HK-2 (cell line): ENCODE data around the gene DDX49.
"Not testable (repeated sequence)": the region's sequence is repeated elsewhere in the genome, so short reads cannot be mapped to it uniquely, and the experiment has no call there.

Experiments used
- DNase-seq: peaks from one replicate; pipeline ENCODE4 v3.0.0-alpha.2; 2018; ENCODE audit not compliant: unreplicated experiment

DDX49 gene

DNA sequence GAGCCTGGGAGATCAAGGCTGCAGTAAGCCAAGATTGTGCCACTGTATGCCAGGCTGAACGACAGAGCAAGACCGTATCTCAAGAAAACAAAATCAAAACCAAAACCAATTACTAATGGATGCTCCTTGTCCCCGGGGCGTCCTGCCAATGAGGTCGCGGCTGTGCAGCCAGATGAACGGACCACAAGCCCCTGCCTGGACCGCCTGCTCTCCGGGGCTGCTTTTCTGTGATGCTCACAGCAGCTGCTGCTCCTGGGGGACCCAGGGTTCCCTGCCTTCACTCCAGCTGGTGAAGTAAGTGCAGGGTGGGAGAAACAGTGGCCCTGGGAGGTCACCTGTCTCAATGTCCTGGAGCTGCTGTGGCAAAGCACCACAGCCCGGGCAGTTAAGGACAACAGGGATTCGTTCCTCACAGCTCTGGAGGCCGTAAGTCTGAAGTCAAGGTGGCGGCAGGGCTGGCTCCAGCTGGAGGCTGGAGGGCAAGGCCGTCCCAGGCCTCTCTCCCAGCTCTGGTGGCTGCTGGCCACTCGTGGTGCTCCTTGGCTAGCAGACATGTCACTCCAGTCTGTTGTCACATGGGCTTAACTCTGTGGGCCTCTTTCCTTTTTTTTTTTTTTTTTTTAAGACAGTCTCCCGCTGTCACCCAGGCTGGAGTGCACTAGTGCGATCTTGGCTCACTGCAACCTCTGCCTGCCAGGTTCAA is 10.4 kb upstream of the DDX49 start:
- no peak for DNase-seq

DNA sequence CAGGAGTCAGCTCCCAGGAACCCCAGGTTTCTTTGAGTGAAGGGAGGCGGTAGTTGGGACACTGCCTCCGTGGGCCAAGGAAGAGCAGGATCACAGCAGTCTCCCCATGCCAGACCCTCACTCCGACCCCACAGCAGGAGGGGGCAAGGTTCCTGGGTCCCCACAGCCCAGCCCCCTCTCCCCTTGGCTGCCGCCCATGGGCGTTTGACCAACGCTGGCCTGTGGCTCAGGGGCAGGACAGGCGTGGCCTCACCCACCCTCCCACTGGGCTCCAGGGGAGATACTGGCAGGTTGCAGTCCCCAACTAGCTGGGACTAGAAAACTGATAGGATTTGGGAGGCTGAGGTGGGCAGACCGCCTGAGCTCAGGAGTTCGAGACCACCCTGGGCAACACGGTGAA is 9.5 kb upstream of the DDX49 start:
- DNase-seq: no peak

DNA sequence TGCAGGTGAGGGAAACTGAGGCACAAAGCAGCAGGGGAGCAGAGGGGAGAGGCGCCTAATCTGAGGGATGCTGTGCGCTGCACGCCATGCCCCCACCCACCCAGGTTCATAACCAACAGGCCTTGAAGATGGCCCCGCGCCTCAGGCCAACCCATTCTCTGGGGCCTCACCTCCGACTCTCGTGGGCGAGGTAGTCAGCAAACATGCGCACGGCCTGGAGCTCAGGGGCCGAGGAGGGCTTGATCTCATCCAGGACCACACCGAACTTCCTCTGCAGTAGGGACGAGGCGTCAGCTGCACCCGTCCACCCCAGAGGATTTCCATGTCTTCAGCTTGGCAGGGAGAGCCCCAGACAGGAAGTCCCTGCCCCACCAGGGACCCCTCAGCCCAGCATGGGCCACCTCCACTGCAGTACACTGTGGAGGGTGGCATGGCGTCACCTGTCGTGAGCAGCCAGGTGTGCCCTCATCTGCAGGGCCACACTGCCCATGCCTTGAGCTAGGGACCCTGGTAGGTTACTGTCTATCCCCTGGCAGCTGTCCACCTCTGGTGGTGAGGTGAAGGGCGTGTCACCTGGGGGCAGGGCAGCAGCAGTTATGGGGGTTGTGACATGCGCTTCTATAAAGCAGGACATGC is 8.6 kb upstream of the DDX49 start:
- no peak for DNase-seq

DNA sequence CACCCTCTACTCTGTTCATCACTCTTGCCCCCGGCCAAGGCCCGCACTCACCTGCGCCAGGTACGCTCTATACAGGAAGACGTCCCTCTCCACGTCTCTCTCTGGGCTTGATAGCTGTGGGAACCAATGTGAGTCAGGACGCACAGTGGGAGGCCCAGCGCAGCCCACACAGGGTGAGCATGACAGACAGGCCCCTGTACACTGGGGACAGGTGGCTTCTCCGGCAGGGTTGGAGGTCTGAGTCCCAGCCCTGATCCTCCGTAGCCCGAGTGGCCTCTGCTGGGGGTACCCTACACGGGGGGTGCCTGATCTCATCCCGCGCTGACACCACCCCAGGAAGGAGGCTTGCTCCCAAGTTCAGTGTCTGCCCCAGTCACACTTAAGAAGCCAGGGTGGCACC is 6.6 kb upstream of the DDX49 start:
- no peak for DNase-seq

DNA sequence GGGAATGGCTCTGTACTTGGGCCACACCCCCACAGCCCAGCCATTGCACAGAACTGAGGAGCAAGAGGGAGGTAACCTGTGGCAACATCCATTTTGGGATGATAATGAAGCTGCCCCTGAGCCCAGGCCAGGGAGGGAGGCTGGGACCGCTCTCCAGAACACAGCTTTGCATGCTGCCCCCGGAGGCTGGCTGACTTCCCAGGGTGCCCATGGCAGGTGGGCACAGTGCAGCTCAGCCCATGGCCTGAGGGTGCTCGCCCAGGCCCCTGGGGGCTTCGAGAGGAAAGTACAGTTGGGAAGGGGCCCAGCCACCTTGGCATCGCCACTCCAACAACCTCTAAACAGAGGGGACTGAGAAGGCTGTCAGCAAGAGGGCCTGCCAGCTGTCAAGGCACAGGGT is 6.0 kb upstream of the DDX49 start:
- no peak for DNase-seq

DNA sequence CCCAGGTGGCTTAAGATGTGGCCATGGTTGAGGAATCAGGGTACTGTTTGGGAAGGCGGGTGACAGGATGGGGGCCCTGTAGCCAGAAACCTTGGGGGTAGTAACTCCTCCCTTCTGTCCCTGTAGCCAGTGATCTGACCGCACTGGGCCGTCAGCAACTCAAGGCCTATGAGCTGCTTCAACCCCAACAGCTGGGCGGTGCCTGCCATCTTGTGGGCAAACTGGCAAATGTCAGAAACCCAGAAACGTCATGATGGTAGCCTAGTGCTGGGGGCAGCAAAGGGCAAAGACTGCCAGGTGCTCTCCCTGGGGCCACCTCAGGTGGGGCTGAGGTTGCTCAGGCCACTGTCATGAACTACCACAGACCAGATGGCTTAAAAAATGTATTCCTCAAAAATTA is 3.9 kb upstream of the DDX49 start:
- DNase-seq: no peak

DNA sequence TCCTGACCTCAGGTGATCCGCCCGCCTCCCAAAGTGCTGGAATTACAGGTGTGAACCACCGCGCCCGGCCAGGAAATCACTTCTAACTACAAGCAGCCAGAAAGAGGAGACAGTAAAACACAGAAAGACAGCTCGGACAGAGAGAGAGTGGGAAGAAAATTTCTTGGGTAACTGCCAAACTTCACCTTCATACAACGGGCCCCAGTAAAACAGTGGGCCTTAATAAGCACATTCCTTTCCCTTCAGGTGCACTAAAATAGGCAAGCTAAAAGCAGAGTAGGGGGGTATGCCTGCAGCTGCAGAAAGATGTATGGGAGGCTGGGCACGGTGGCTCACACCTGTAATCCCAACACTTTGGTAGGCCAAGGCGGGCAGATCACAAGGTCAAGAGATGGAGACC is 1.9 kb upstream of the DDX49 start:
- DNase-seq: not testable (repeated sequence)

DNA sequence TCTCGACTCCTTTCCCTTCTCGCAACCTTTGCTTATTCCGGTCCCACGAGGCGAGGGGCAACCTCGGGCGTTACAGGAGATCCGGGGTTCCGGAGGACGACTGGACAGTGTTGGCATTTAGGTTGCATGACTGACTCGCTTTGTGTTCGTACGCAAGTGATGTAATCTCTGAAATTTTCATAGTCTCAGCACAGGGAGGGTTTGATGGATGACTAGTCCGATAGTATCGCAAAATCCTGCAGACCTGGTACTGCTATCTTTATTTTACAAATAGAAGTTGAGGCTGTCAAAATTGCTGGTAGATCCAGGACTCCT is 342 bp downstream of the DDX49 start:
- no peak for DNase-seq

DNA sequence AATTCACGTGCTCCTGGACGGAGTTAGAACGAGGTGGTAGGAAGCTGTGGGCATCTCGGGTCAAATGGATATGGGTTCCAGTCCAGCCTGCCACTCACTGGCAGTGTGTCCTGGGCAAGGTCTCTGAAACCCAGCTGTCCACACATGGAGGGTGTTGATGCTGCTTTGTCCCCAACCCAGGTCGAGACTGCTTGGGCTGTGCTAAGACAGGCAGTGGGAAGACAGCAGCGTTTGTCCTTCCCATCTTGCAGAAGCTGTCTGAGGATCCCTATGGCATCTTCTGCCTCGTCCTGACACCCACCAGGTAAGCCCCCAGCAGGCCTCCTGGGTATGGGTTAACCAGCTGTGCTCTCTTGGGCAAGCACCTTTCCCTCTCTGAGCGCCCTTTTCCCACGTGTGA is 885 bp downstream of the DDX49 start:
- no peak for DNase-seq

DNA sequence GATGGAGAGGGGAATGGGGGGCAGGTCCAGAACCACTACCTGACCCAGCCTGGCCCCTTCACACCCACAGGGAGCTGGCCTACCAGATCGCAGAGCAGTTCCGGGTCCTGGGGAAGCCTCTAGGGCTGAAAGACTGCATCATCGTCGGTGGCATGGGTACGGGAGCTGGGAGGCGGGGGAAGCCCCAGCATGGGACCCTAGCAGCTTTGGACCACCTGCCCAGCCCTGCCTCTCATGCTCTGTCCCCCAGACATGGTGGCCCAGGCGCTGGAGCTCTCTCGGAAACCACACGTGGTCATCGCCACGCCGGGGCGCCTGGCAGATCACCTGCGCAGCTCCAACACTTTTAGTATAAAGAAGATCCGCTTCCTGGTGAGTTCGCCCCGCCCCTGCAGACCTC is 2.1 kb downstream of the DDX49 start:
- DNase-seq: no peak

DNA sequence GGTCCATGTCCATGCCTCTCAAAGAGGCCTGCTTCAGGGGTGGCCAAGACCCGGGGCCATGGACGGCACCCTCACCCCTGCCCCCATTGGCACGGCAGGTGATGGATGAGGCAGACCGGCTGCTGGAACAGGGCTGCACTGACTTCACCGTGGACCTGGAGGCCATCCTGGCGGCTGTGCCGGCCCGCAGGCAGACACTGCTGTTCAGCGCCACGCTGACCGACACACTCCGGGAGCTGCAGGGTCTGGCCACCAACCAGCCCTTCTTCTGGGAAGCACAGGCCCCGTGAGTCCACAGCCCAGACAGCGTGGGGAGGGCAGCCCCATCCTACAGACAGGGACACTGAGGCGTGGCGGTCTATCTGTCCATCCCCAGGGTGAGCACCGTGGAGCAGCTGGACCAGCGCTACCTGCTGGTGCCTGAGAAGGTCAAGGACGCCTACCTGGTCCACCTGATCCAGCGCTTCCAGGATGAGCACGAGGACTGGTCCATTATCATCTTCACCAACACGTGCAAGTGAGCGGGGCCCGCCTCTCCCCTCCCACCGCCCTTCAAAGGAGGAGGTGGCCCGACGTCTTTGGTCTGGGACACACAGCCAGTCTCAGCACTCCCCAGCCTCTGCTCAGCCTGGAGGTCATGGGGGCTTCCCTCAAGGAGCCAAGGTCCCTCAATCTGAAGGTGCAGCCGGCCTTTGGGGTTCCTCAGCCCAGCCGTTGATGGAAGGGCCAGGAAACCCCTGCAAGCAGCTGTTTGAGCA is 2.9 kb downstream of the DDX49 start:
- no peak for DNase-seq

DNA sequence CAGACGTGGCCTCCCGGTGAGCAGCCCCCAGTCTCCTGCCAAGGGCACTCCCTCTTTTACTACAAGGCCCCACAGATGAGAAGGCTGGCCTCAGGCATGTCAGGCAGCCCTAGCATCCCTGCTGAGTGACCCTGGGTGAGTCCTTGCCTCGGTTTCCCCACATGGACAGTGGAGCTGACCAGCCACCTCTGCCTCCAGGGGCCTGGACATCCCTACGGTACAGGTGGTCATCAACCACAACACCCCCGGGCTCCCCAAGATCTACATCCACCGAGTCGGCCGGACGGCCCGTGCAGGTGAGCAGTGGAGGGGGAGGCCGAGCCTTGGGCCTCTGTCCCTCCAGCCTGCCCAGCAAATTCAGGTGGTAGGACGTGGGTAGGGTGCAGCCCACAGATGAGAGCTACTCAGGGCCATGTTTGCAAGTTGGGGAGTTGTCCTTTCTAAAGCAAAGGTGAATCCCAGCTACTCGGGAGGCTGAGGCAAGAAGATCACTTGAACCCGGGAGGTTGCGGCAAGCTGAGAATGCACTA is 5.2 kb downstream of the DDX49 start:
- DNase-seq: no peak

DNA sequence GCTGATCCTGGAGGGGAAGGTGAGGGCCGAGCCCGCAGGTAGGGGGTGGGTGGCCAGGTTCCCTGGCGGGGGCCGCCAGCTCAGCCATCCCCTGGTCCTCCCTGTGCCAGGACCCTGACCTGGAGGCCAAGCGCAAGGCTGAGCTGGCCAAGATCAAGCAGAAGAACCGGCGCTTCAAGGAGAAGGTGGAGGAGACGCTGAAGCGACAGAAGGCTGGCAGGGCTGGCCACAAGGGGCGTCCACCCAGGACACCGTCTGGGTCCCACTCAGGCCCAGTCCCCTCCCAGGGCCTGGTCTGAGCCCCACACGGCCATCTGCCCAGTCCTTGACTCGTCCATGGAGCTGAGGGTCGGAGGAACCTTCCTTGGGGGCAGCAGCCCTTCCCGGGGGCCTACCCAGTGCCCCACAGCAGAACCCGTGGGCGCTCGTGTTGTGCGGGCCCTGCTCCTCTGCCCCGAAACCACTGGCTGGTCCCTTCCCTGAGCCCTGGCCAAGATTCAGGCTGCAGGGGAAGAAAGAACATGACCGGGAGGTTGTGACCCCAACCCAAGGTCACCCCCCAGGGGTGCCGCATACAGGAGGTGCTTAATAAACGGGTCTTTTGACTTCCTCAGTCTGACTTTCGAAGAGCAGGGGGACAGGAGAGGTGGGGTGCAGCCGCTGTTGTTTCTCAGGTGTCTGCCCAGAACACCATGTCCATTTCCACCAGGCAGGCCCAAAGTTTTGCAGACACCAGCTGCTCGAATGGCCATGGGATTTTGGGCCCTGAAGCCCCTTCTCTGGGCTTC is 8.7 kb downstream of the DDX49 start:
- no peak for DNase-seq

DNA sequence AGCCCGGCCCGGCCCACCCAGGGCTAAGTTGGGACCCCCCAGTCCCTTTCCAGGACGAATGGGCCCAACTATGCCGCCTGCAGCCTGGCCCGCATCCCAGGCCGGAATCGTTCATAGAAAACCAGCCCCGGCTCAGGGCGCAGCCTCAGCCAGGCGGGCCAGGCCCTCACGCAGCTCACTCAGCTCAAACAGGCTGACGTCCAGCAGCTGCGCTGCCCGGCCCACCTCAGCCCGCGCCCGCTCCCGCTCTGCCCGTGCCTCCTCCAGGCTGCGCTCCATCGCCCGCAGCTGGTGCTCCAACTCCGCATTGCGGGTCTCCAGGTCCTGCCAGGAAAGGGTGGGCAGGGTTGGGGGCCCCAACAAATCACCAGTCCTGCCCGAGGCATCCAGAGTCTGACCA is 9.8 kb downstream of the DDX49 start:
- no peak for DNase-seq

DNA sequence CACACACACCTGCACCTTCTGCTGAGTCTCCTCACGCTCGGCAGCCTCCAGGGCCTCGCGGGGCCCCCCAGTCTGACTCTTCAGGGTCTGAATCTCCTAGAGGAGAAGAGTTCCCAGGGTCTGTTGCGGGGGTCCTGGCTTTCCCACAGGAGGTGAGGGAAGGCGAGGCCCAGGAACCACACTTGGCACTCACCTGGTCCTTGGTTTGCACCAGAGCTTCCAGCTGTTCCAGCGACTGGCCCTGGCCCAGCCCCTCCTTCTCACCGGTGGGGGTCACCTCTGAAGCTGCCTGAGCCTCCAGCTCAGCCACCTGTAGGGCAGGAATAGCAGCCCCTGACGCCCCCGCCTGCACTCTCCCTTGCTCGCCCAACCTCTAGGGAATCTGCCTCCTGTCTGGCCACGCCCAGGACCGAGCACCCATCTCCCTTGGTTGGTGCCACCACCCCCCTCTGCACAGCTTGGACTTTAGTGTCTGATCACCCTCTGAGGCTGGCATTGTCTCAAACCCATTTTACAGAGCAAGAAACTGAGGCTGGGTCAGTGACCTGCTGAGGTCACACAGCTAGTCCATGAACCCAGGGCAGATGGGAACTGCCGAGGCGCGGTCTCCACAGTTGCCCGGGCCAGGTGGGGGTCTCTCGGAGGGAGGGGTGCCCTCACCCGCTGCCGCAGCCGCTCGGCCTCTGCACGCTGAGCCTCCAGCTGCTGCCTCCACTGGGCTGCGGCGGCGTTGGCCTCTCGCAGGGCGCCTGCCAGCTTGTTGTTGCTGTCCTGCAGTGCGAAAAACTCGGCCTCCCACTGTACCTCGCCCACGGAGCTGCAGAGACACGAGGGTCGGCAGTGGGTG is 12.0 kb downstream of the DDX49 start:
- DNase-seq: no peak

DNA sequence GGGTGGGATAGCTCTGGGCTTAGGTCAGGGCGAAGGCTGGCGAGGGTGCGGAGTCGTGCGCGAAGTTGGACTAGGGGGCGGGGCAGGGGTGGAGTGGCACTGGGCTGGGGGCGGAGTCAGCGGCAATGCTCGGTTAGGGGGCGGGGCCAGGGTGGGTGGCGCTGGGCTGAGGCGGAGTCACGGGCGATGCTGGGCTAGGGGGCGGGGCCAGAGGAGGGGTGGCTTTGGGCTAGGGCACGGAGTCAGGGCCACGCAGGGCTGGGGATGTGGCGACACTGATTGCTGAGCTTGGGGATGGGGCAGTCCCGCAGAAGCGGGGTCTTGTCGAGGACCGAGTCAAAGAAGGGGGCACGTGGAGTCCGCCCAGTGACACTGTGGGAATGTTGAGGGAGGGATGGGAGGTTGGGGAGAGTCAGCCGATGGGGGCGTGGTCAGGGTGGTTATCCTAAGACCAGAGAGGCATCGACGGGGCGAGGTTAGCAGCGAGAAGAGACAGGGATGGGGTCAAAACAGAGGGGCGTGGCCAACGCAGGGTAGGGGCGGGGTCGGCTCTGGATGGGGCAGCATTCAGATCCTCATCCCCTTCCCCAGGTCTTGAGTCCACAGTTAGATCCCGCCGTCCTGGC is 12.8 kb downstream of the DDX49 start:
- no peak for DNase-seq

DNA sequence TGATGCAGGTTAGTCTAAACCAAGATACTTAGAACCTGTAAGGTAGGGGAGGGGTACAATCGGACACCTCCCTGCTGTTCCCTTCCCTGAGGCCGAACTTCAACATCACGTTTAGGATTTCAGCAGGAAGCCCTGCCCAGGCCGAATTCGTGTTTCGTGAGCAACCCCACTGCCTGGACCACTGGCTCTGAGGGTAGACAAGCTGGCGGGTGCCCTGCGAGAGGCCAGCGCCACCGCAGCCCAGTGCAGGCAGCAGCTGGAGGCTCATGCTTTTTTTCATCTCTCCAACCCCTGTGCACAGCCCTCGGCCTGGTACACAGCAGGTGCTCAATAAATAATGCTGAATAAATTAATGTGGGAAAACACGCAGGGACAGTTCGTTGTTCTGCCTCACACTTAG is 13.8 kb downstream of the DDX49 start:
- no peak for DNase-seq

DNA sequence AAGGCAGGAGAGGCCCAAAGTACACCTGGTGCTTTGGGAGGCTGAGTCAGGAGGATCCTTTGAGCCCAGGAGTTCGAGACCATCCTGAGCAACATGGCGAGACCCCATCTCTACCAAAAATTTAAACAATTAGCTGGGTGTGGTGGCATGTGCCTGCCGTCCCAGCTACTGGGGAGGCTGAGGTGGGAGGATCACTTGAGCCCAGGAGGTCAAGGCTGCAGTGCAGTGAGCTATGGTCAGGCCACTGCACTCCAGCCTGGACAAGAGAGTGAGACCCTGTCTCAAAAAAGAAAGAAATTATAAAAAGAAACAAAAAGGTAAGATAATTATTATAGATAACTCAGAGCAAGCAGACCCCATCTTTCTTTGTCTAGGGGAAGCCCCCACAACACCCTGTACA is 19.6 kb downstream of the DDX49 start:
- no peak for DNase-seq

DNA sequence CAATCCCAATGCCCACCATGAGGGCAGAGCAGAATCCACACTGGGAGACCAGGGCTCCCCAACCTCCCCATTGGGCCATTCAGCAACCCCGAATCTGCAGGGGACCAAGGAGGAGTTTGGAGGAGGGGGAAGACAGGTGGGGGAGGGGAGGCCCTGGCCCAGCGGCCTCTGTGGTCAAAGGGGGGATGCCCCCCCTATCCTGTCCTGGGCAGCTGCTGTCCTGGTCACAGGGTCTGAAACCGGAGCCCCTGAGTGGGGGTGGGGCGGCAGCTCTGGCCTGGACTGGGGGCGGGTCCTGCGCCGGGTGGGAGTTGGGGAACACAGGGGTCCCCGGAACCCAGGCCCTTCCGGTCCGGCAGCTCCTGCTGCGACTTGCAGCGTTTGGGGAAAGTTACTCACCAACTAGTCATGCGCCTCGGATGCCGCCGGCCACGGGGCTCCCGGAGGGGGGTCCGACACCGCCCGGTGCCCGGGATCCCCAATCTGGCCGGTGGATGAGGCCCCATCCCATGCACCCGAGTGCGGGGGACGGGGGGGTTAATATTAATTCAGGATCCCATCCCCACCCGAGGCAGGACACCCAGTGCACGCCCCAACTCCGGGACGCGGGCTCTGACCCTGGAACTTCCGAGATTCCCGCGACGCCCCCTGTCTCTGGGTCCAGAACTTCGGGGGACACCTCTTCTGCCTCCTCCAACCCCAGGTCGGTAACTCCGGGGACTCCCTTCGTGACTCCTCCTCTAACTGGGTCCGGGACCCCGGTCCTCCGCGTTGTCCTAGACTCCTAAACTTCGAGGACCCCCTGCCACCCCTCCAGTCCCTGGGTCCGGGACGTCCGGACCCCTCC is 20.6 kb downstream of the DDX49 start:
- DNase-seq: peak; percentile 56
